ENCODE measurements around the gene DCBLD2.

GRCh38 chr3:98903099-98903498 lies 1.6 kb upstream of the DCBLD2 start:
- TF ChIP-seq CTCF (conservative IDR thresholded peaks at IDR 0.05 in 1 of 2, IDR thresholded peaks at IDR 0.05 in 1 of 2; ENCODE audit: extremely low read depth in 1 of 2, insufficient read depth in 1 of 2, low read depth in 1 of 2, low read length in 2 of 2) (no peak), EZH2 (IDR thresholded peaks at IDR 0.05; ENCODE audit: borderline replicate concordance, low read length) (no peak)
